HUES6 (cell line): ENCODE measurements around the gene ZNF718.
"Not testable (repeated sequence)": the region's sequence is repeated elsewhere in the genome, so short reads cannot be mapped to it uniquely, and the experiment has no call there.

ENCODE experiments used
- H3K27ac ChIP-seq: 2 replicates; pipeline ENCODE4 v1.7.0; 2013; ENCODE audit warnings: low read depth, mild to moderate bottlenecking, low read length, inconsistent platforms
- H3K27me3 ChIP-seq: 2 replicates; pipeline ENCODE4 v1.6.1; 2013; ENCODE audit warnings: low read length; ENCODE audit not compliant: control insufficient read depth, insufficient read depth
- H3K36me3 ChIP-seq: 2 replicates; pipeline ENCODE4 v1.6.1; 2013; ENCODE audit warnings: low read length; ENCODE audit not compliant: control insufficient read depth, insufficient read depth
- H3K4me1 ChIP-seq: 2 replicates; pipeline ENCODE4 v1.6.1; 2013; ENCODE audit warnings: low read length; ENCODE audit not compliant: control insufficient read depth, insufficient read depth
- H3K4me3 ChIP-seq: 2 replicates; pipeline ENCODE4 v1.5.1; 2013; ENCODE audit warnings: low read depth, low read length
- H3K9ac ChIP-seq: one replicate; pipeline ENCODE4 v1.6.1; 2013; ENCODE audit warnings: mild to moderate bottlenecking, low read length
- H3K9me3 ChIP-seq: 2 replicates; pipeline ENCODE4 v1.6.1; 2013; ENCODE audit warnings: low read depth, low read length; ENCODE audit not compliant: control insufficient read depth, insufficient read depth

ZNF718 gene

GRCh38 chr4:205097-205756 is 80.9 kb downstream of the ZNF718 start:
- no peak overlapping the region for H3K9ac ChIP-seq
- H3K4me3 ChIP-seq = no peak overlapping the region
- H3K4me1 ChIP-seq = peaks cover 9% of the 10 kb centered on the region; the same call in 1 of the 2 replicates
- peaks cover 69% of the 10 kb centered on the region for H3K9me3 ChIP-seq
- H3K27ac ChIP-seq = no peak overlapping the region
- no peaks in the 10 kb centered on the region for H3K27me3 ChIP-seq
- peaks cover 4% of the 10 kb centered on the region; the same call in 1 of the 2 replicates for H3K36me3 ChIP-seq

GRCh38 chr4:206054-206453 is 81.8 kb downstream of the ZNF718 start:
- H3K27me3 ChIP-seq = no peaks in the 10 kb centered on the region
- peaks cover 9% of the 10 kb centered on the region; the same call in 1 of the 2 replicates for H3K4me1 ChIP-seq
- H3K4me3 ChIP-seq = no peak overlapping the region
- peaks cover 4% of the 10 kb centered on the region; the same call in 1 of the 2 replicates for H3K36me3 ChIP-seq
- H3K9ac ChIP-seq = no peak overlapping the region
- no peak overlapping the region for H3K27ac ChIP-seq
- H3K9me3 ChIP-seq = peaks cover 64% of the 10 kb centered on the region

- not testable (repeated sequence) for H3K4me1 ChIP-seq, H3K4me3 ChIP-seq, H3K36me3 ChIP-seq, H3K27me3 ChIP-seq, H3K9ac ChIP-seq, H3K27ac ChIP-seq
- peaks cover 45% of the 10 kb centered on the region for H3K9me3 ChIP-seq
Observed at GRCh38 chr4:208416-209096, 84.3 kb downstream of the ZNF718 start.

GRCh38 chr4:211033-211511 is 86.8 kb downstream of the ZNF718 start:
- H3K27ac ChIP-seq = no peak overlapping the region
- peaks cover 34% of the 10 kb centered on the region for H3K9me3 ChIP-seq
- H3K27me3 ChIP-seq = no peaks in the 10 kb centered on the region
- peaks cover 2% of the 10 kb centered on the region; the same call in 1 of the 2 replicates for H3K36me3 ChIP-seq
- no peak overlapping the region for H3K4me3 ChIP-seq
- H3K9ac ChIP-seq = no peak overlapping the region
- peaks cover 9% of the 10 kb centered on the region; the same call in 1 of the 2 replicates for H3K4me1 ChIP-seq

- Histone ChIP-seq H3K4me1 (peaks cover 9% of the 10 kb centered on the region; the same call in 1 of the 2 replicates), H3K9me3 (peaks cover 30% of the 10 kb centered on the region), H3K9ac (peak overlapping the region; percentile 63), H3K36me3 (no peaks in the 10 kb centered on the region; the same call in 1 of the 2 replicates), H3K27me3 (no peaks in the 10 kb centered on the region), H3K4me3 (peak overlapping the region; percentile 79), H3K27ac (peak overlapping the region; percentile 35; the same call in 1 of the 2 replicates)
Observed at GRCh38 chr4:212438-213188, 88.3 kb downstream of the ZNF718 start.

- not testable (repeated sequence) for H3K36me3 ChIP-seq, H3K4me1 ChIP-seq, H3K27ac ChIP-seq, H3K27me3 ChIP-seq
- H3K9ac ChIP-seq = peak overlapping the region; percentile 63
- peak overlapping the region; percentile 79 for H3K4me3 ChIP-seq
- H3K9me3 ChIP-seq = peaks cover 30% of the 10 kb centered on the region
Observed at GRCh38 chr4:213189-213535, 88.9 kb downstream of the ZNF718 start.
